Measurements from ENCODE around the gene CEP250. TPM values are rescaled to one million over a fixed set of nuclear protein-coding genes. Genes with fewer than 3 reads are reported as not detected.

Gene CEP250, protein sequence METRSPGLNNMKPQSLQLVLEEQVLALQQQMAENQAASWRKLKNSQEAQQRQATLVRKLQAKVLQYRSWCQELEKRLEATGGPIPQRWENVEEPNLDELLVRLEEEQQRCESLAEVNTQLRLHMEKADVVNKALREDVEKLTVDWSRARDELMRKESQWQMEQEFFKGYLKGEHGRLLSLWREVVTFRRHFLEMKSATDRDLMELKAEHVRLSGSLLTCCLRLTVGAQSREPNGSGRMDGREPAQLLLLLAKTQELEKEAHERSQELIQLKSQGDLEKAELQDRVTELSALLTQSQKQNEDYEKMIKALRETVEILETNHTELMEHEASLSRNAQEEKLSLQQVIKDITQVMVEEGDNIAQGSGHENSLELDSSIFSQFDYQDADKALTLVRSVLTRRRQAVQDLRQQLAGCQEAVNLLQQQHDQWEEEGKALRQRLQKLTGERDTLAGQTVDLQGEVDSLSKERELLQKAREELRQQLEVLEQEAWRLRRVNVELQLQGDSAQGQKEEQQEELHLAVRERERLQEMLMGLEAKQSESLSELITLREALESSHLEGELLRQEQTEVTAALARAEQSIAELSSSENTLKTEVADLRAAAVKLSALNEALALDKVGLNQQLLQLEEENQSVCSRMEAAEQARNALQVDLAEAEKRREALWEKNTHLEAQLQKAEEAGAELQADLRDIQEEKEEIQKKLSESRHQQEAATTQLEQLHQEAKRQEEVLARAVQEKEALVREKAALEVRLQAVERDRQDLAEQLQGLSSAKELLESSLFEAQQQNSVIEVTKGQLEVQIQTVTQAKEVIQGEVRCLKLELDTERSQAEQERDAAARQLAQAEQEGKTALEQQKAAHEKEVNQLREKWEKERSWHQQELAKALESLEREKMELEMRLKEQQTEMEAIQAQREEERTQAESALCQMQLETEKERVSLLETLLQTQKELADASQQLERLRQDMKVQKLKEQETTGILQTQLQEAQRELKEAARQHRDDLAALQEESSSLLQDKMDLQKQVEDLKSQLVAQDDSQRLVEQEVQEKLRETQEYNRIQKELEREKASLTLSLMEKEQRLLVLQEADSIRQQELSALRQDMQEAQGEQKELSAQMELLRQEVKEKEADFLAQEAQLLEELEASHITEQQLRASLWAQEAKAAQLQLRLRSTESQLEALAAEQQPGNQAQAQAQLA (N-terminal part only)
- polyA plus RNA-seq (2013, experiment 1 of 2), result 12.0 TPM
- 13.1 TPM for polyA plus RNA-seq (2013, experiment 2 of 2)

GRCh38 chr20:35454881-35455609 lies at the start of gene CEP250:
Gene CEP250 (plus strand): TSS chr20:35455598. CDS start chr20:35462368, 6,770 bp downstream.
- no peaks in the 10 kb centered on the region for H3K9me3 ChIP-seq (replicated peaks in 1 of 2; ENCODE audit: control insufficient read depth in 2 of 2, insufficient read depth in 1 of 2, low read depth in 1 of 2, low read length in 2 of 2)
- H3K23ac ChIP-seq (ENCODE audit: low read depth, low read length, poor library complexity), result peak within 1 kb of the TSS; percentile 92
- H3K9ac ChIP-seq (ENCODE audit: low read depth, low read length, poor library complexity), result peak within 1 kb of the TSS; percentile 85
- H3K18ac ChIP-seq (ENCODE audit: low read length), result peak within 1 kb of the TSS; percentile 98
- no peak within 1 kb of the TSS for H4K91ac ChIP-seq (ENCODE audit: low read depth, low read length, poor library complexity)
- WGBS, 2 donors (ENCODE audit: extremely low coverage in 2 of 2, insufficient read length in 2 of 2, insufficient replicate concordance in 1 of 2), result no CpG with 5 or more reads among the region's 59 CpGs
- DNase-seq (ENCODE audit: low spot score), result peak; percentile 98
- H3K79me1 ChIP-seq (ENCODE audit: low read depth, low read length), result no peaks in the 10 kb centered on the region
- peaks cover 0 to 5% of the 10 kb centered on the region in 2 donors for H3K4me1 ChIP-seq (ENCODE audit: control insufficient read depth in 2 of 2, insufficient read depth in 1 of 2, low read depth in 1 of 2, low read length in 2 of 2)
- peak within 1 kb of the TSS; percentile 96 for H3K27ac ChIP-seq (replicated peaks; ENCODE audit: low read length)
- peak within 1 kb of the TSS; percentile 90 for H2BK5ac ChIP-seq (ENCODE audit: low read length)
- no peaks in the 10 kb centered on the region for H3K27me3 ChIP-seq (ENCODE audit: control insufficient read depth in 3 of 3, insufficient read depth in 3 of 3, low read depth in 1 of 3, low read length in 3 of 3)
- H3K14ac ChIP-seq (ENCODE audit: low read length), result no peak within 1 kb of the TSS
- H3K4me3 ChIP-seq (ENCODE audit: low read length in 2 of 2), result peak within 1 kb of the TSS; percentile 83 to 94
- H2BK15ac ChIP-seq (ENCODE audit: low read length), result no peak within 1 kb of the TSS
- peak within 1 kb of the TSS; percentile 60 for H2AK5ac ChIP-seq (ENCODE audit: low read depth, low read length)
- H2AFZ ChIP-seq (ENCODE audit: low read length), result peak within 1 kb of the TSS; percentile 96
- H4K8ac ChIP-seq (ENCODE audit: low read depth, low read length), result no peak within 1 kb of the TSS
- peak within 1 kb of the TSS; percentile 60 for H3K4me2 ChIP-seq (ENCODE audit: insufficient read depth, low read length, poor library complexity, severe bottlenecking)
- H3K36me3 ChIP-seq (replicated peaks in 1 of 2; ENCODE audit: control insufficient read depth in 2 of 2, insufficient read depth in 2 of 2, low read length in 2 of 2), result peaks cover 3 to 14% of the 10 kb centered on the region in 2 donors
- H2BK12ac ChIP-seq (ENCODE audit: low read length), result no peak within 1 kb of the TSS
- no peak within 1 kb of the TSS for H3K4ac ChIP-seq (ENCODE audit: low read length)
- peak within 1 kb of the TSS; percentile 1 for H2BK120ac ChIP-seq (ENCODE audit: low read depth, low read length)

- H3K79me1 ChIP-seq (ENCODE audit: low read depth, low read length), result no peaks in the 10 kb centered on the region
- no peak overlapping the region for H3K4ac ChIP-seq (ENCODE audit: low read length)
- H3K4me1 ChIP-seq (ENCODE audit: control insufficient read depth in 2 of 2, insufficient read depth in 1 of 2, low read depth in 1 of 2, low read length in 2 of 2), result no peaks in the 10 kb centered on the region
- H3K9ac ChIP-seq (ENCODE audit: low read depth, low read length, poor library complexity), result no peak overlapping the region
- H3K9me3 ChIP-seq (replicated peaks in 1 of 2; ENCODE audit: control insufficient read depth in 2 of 2, insufficient read depth in 1 of 2, low read depth in 1 of 2, low read length in 2 of 2), result peaks cover 0 to 10% of the 10 kb centered on the region in 2 donors
- H3K36me3 ChIP-seq (replicated peaks in 1 of 2; ENCODE audit: control insufficient read depth in 2 of 2, insufficient read depth in 2 of 2, low read length in 2 of 2), result peaks cover 10 to 15% of the 10 kb centered on the region in 2 donors
- no peaks in the 10 kb centered on the region for H3K27me3 ChIP-seq (ENCODE audit: control insufficient read depth in 3 of 3, insufficient read depth in 3 of 3, low read depth in 1 of 3, low read length in 3 of 3)
- no peak overlapping the region for H3K14ac ChIP-seq (ENCODE audit: low read length)
- H2AFZ ChIP-seq (ENCODE audit: low read length), result no peak overlapping the region
- no peak overlapping the region for H2BK12ac ChIP-seq (ENCODE audit: low read length)
- no peak overlapping the region for H2AK5ac ChIP-seq (ENCODE audit: low read depth, low read length)
- DNase-seq (ENCODE audit: low spot score), result no peak
- H3K4me3 ChIP-seq (ENCODE audit: low read length in 2 of 2), result no peak overlapping the region
- H4K91ac ChIP-seq (ENCODE audit: low read depth, low read length, poor library complexity), result no peak overlapping the region
- H3K18ac ChIP-seq (ENCODE audit: low read length), result no peak overlapping the region
- no peak overlapping the region for H3K27ac ChIP-seq (replicated peaks; ENCODE audit: low read length)
- H4K8ac ChIP-seq (ENCODE audit: low read depth, low read length), result no peak overlapping the region
- no peak overlapping the region for H3K4me2 ChIP-seq (ENCODE audit: insufficient read depth, low read length, poor library complexity, severe bottlenecking)
- no peak overlapping the region for H2BK120ac ChIP-seq (ENCODE audit: low read depth, low read length)
- H2BK5ac ChIP-seq (ENCODE audit: low read length), result no peak overlapping the region
- no CpG with 5 or more reads among the region's 3 CpGs for WGBS, 2 donors (ENCODE audit: extremely low coverage in 2 of 2, insufficient read length in 2 of 2, insufficient replicate concordance in 1 of 2)
- H3K23ac ChIP-seq (ENCODE audit: low read depth, low read length, poor library complexity), result no peak overlapping the region
- no peak overlapping the region for H2BK15ac ChIP-seq (ENCODE audit: low read length)
Measured at GRCh38 chr20:35405775-35406174, 49.6 kb upstream of the CEP250 start.

DNA sequence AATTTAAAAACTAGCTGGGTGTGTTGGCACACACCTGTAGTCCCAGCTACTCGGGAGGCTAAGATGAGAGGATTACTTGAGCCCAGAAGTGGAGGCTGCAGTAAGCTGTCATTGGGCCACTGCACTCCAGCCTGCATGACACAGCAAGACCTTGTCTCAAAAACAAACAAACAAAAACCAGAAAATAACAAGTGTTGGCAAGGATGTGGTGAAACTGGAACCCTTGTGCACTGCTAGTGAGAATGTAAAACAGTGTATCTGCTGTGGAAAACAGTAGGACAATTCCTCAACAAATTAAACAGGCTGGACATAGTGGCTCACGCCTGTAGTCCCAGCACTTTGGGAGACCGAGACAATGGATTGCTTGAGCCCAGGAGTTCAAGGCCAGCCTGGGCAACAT lies 47.1 kb upstream of the CEP250 start:
- DNase-seq (ENCODE audit: low spot score), result no peak
- H2BK5ac ChIP-seq (ENCODE audit: low read length), result no peak overlapping the region
- no peak overlapping the region for H3K4ac ChIP-seq (ENCODE audit: low read length)
- no peak overlapping the region for H3K4me2 ChIP-seq (ENCODE audit: insufficient read depth, low read length, poor library complexity, severe bottlenecking)
- no peak overlapping the region for H4K91ac ChIP-seq (ENCODE audit: low read depth, low read length, poor library complexity)
- H3K36me3 ChIP-seq (replicated peaks in 1 of 2; ENCODE audit: control insufficient read depth in 2 of 2, insufficient read depth in 2 of 2, low read length in 2 of 2), result peaks cover 7 to 15% of the 10 kb centered on the region in 2 donors
- H3K27me3 ChIP-seq (ENCODE audit: control insufficient read depth in 3 of 3, insufficient read depth in 3 of 3, low read depth in 1 of 3, low read length in 3 of 3), result no peaks in the 10 kb centered on the region
- no peak overlapping the region for H3K27ac ChIP-seq (replicated peaks; ENCODE audit: low read length)
- no peak overlapping the region for H2AK5ac ChIP-seq (ENCODE audit: low read depth, low read length)
- H2BK15ac ChIP-seq (ENCODE audit: low read length), result no peak overlapping the region
- H2BK120ac ChIP-seq (ENCODE audit: low read depth, low read length), result no peak overlapping the region
- H3K23ac ChIP-seq (ENCODE audit: low read depth, low read length, poor library complexity), result no peak overlapping the region
- H3K9ac ChIP-seq (ENCODE audit: low read depth, low read length, poor library complexity), result no peak overlapping the region
- H3K4me1 ChIP-seq (ENCODE audit: control insufficient read depth in 2 of 2, insufficient read depth in 1 of 2, low read depth in 1 of 2, low read length in 2 of 2), result peaks cover 0 to 2% of the 10 kb centered on the region in 2 donors
- H3K4me3 ChIP-seq (ENCODE audit: low read length in 2 of 2), result no peak overlapping the region
- no peak overlapping the region for H2AFZ ChIP-seq (ENCODE audit: low read length)
- WGBS, 2 donors (ENCODE audit: extremely low coverage in 2 of 2, insufficient read length in 2 of 2, insufficient replicate concordance in 1 of 2), result no CpG with 5 or more reads among the region's 3 CpGs
- H2BK12ac ChIP-seq (ENCODE audit: low read length), result no peak overlapping the region
- no peaks in the 10 kb centered on the region for H3K79me1 ChIP-seq (ENCODE audit: low read depth, low read length)
- H3K18ac ChIP-seq (ENCODE audit: low read length), result no peak overlapping the region
- H3K9me3 ChIP-seq (replicated peaks in 1 of 2; ENCODE audit: control insufficient read depth in 2 of 2, insufficient read depth in 1 of 2, low read depth in 1 of 2, low read length in 2 of 2), result peaks cover 0 to 10% of the 10 kb centered on the region in 2 donors
- H4K8ac ChIP-seq (ENCODE audit: low read depth, low read length), result no peak overlapping the region
- H3K14ac ChIP-seq (ENCODE audit: low read length), result no peak overlapping the region

Data from neuronal stem cell (in vitro differentiated cells).